HepG2 (cell line): ENCODE results near the gene PRRT2. TPM values are rescaled to one million over a fixed set of nuclear protein-coding genes. Genes with fewer than 3 reads are reported as not detected.
A peak's percentile ranks its signal among the peaks of the same experiment; 100 is the strongest.

ENCODE experiments used
- ATAC-seq: fragments of 200-7000 bp; cut with Tn5 transposase; 3 replicates; pipeline ENCODE4 v1.9.1; 2020; ENCODE audit warnings: mild to moderate bottlenecking, moderate library complexity
- BruUV-seq: library from RNA; stranded (reverse); fragments of 400-500 nt; replicated peaks from 2 replicates; lab custom pipeline; 2021; lab: Mats Ljungman, UMichigan
- CTCF ChIA-PET: fragments of 300-600 bp; formaldehyde crosslinking; extraction: SDS; loops from one replicate; lab custom pipeline; 2021; ENCODE audit warnings: low total read pairs, inconsistent platforms, low intra/inter-chr PET ratio; lab: Yijun Ruan, JAX
- POLR2A ChIA-PET: fragments of 350-600 bp; sonication (Branson Sonifier 250); formaldehyde crosslinking; loops from one replicate; lab custom pipeline; 2020; ENCODE audit warnings: antibody characterized with exemption, inconsistent platforms; lab: Yijun Ruan, JAX
- DNase-seq: peaks from one replicate; pipeline ENCODE4 v3.0.0-alpha.2; 2015; ENCODE audit warnings: low spot score
- FAIRE-seq: peaks from 3 replicates; lab custom pipeline; 2011; peaks lifted over from hg19 to GRCh38; lab: Jason Lieb, UNC
- H2AFZ ChIP-seq: one replicate; pipeline ENCODE4 v1.6.1; 2011; ENCODE audit warnings: low read length, inconsistent platforms
- H3K27ac ChIP-seq: fragments of 300-600 bp; 3 replicates; pipeline ENCODE4 v1.8.0; 2011; ENCODE audit warnings: mixed run types, mild to moderate bottlenecking, mixed read lengths, low read length, inconsistent platforms; ENCODE audit not compliant: insufficient read depth; ENCODE audit errors: extremely low read length
- H3K27me3 ChIP-seq, 2 experiments: fragments of 200-600 bp in 1 of 2; 2 replicates in 1 of 2; 3 replicates in 1 of 2; pipeline versions ENCODE4 v1.6.0 to v1.8.0; 2011; ENCODE audit warnings: low read length in 2 of 2, mild to moderate bottlenecking in 2 of 2, moderate library complexity in 2 of 2, inconsistent platforms in 1 of 2; ENCODE audit not compliant: insufficient read depth in 2 of 2, control insufficient read depth in 1 of 2
- H3K36me3 ChIP-seq, 2 experiments: fragments of 200-600 bp in 1 of 2; replicated peaks in 1 of 2; 2 replicates in 1 of 2; 3 replicates in 1 of 2; pipeline versions ENCODE4 v1.5.1 to v1.8.0; 2011; ENCODE audit warnings: low read length in 2 of 2, inconsistent platforms in 1 of 2; ENCODE audit not compliant: insufficient read depth in 2 of 2, control insufficient read depth in 1 of 2
- H3K4me1 ChIP-seq: 2 replicates; pipeline ENCODE4 v1.5.1; 2012; ENCODE audit warnings: low read length, inconsistent platforms; ENCODE audit not compliant: insufficient read depth
- H3K4me2 ChIP-seq: 2 replicates; pipeline ENCODE4 v1.6.0; 2011; ENCODE audit warnings: low read depth, low read length, inconsistent platforms
- H3K4me3 ChIP-seq, 3 experiments: fragments of 200-600 bp in 1 of 3; sonication (generic), shearing (Covaris generic) in 1 of 3; replicated peaks in 1 of 3; 2 replicates each; pipeline ENCODE4 v1.5.1; 2011 to 2016; ENCODE audit warnings: low read length in 3 of 3, inconsistent platforms in 2 of 3, low read depth in 2 of 3, mild to moderate bottlenecking in 2 of 3, control low read depth in 1 of 3, mixed read lengths in 1 of 3; ENCODE audit not compliant: insufficient read depth in 1 of 3
- H3K79me2 ChIP-seq: one replicate; pipeline ENCODE4 v1.6.1; 2011; ENCODE audit warnings: low read length, inconsistent platforms; ENCODE audit not compliant: insufficient read depth
- H3K9ac ChIP-seq: 2 replicates; pipeline ENCODE4 v1.6.0; 2011; ENCODE audit warnings: mild to moderate bottlenecking, low read depth, low read length, inconsistent platforms; ENCODE audit not compliant: insufficient read depth
- H3K9me3 ChIP-seq: 2 replicates; pipeline ENCODE4 v1.5.1; 2012; ENCODE audit warnings: mild to moderate bottlenecking, low read length
- H4K20me1 ChIP-seq: 2 replicates; pipeline ENCODE4 v1.6.0; 2011; ENCODE audit warnings: inconsistent platforms, mild to moderate bottlenecking, low read length, moderate library complexity; ENCODE audit not compliant: insufficient read depth
- AHDC1 ChIP-seq: sonication (generic); formaldehyde crosslinking; IDR thresholded peaks from 2 replicates; pipeline ENCODE4 v1.5.1; 2020; ENCODE audit warnings: mild to moderate bottlenecking, missing genetic modification reagents, borderline replicate concordance
- CERS6 ChIP-seq: sonication (generic); formaldehyde crosslinking; IDR thresholded peaks from 2 replicates; pipeline ENCODE4 v1.5.0; 2020; ENCODE audit warnings: missing genetic modification reagents
- HOXD1 ChIP-seq: sonication (generic); formaldehyde crosslinking; IDR thresholded peaks from 2 replicates; pipeline ENCODE4 v1.5.0; 2020; ENCODE audit warnings: missing genetic modification reagents
- MYNN ChIP-seq: sonication (generic); formaldehyde crosslinking; IDR thresholded peaks from 2 replicates; pipeline ENCODE4 v1.4.0; 2020; ENCODE audit warnings: mild to moderate bottlenecking, low read depth, missing genetic modification reagents
- MYPOP ChIP-seq: sonication (generic); formaldehyde crosslinking; IDR thresholded peaks from 2 replicates; pipeline ENCODE4 v1.8.1; 2023; ENCODE audit warnings: mild to moderate bottlenecking, moderate library complexity, missing genetic modification reagents
- SMARCC2 ChIP-seq: fragments of 450-650 bp; IDR thresholded peaks from 2 replicates; pipeline ENCODE4 v1.6.1; 2017; ENCODE audit warnings: antibody characterized with exemption, mild to moderate bottlenecking
- ZMAT5 ChIP-seq: sonication (generic); formaldehyde crosslinking; IDR thresholded peaks from 2 replicates; pipeline ENCODE4 v1.5.0; 2020; ENCODE audit warnings: mild to moderate bottlenecking, low read depth, missing genetic modification reagents, borderline replicate concordance
- ZMYM2 ChIP-seq: sonication (generic); formaldehyde crosslinking; IDR thresholded peaks from 2 replicates; pipeline ENCODE4 v1.8.0; 2022; ENCODE audit warnings: mild to moderate bottlenecking, missing genetic modification reagents
- ZNF75D ChIP-seq: sonication (generic); formaldehyde crosslinking; IDR thresholded peaks from 2 replicates; pipeline ENCODE4 v1.8.1; 2023; ENCODE audit warnings: missing genetic modification reagents, mild to moderate bottlenecking, borderline replicate concordance
- ZXDC ChIP-seq: sonication (generic); formaldehyde crosslinking; IDR thresholded peaks from 2 replicates; pipeline ENCODE4 v1.5.0; 2020; ENCODE audit warnings: mild to moderate bottlenecking, missing genetic modification reagents
- WGBS: methylation state at CpG from one replicate; pipeline ENCODE4 v1.1.6; 2017; ENCODE audit warnings: low lambda C conversion rate; 5-methylcytosine and 5-hydroxymethylcytosine counted together
- in situ Hi-C: cut with HindIII; loops from 2 replicates; pipeline ENCODE4 v1.10.0; 2017; ENCODE audit warnings: low pct_unique_long_range_greater_than_20kb; ENCODE audit not compliant: extremely low pct_ligation_motif_present
- intact Hi-C: fragments of 100-400 bp; cut with micrococcal nuclease; formaldehyde crosslinking; loops from one replicate; pipeline ENCODE4 v1.10.0; 2022; ENCODE audit not compliant: unreplicated experiment
- polyA plus RNA-seq, 8 experiments: library from polyadenylated mRNA; depleted of rRNA in 3 of 8; stranded (reverse) in 7 of 8; unstranded in 1 of 8; fragments of >200 nt; fragmentation: Illumina TruSeq in 4 of 8; extraction: Trizol in 4 of 8; gene quantifications; 2 replicates each; pipeline versions ENCODE4 v1.2.1 to v1.2.3, GENCODE V29; 2011 to 2016; ENCODE audit warnings: low read depth in 4 of 8, missing spikeins in 1 of 8, mixed read lengths in 1 of 8; ENCODE audit not compliant: insufficient read depth in 1 of 8
- total RNA-seq, 5 experiments: library from RNA; depleted of rRNA; stranded (reverse); fragments of >200 nt; fragmentation: Illumina TruSeq; extraction: Trizol; gene quantifications; 2 replicates each; pipeline ENCODE4 v1.2.3, GENCODE V29; 2016; ENCODE audit warnings: low read depth in 1 of 5

PRRT2 gene
- total and polyA plus RNA-seq, 2 of the 13 experiments (the other 11 are each of a cell fraction or from before 2014, with no cell fraction given) = 0.51 to 1.1 TPM

- in situ Hi-C loops (loop anchor here (25.0 kb wide), 1 partner anchor 855 kb away; the partner anchor contains the start of genes FBRS and PRR14), intact Hi-C loops (no loop called here)
- Histone ChIP-seq H3K9ac (peak overlapping the region; percentile 78), H3K4me1 (peaks cover 63% of the 10 kb centered on the region), H3K79me2 (peaks cover 22% of the 10 kb centered on the region), H3K9me3 (no peaks in the 10 kb centered on the region), H3K4me3 (peak overlapping the region; percentile 63 to 85 (median 77)), H4K20me1 (peaks cover 23% of the 10 kb centered on the region; the same call in 1 of the 2 replicates), H3K36me3 (peaks cover 10 to 41% of the 10 kb centered on the region in 2 experiments), H2AFZ (no peak overlapping the region), H3K27me3 (peaks cover 0 to 4% of the 10 kb centered on the region in 2 experiments; a peak in 2 of 5 replicates), H3K27ac (peak overlapping the region; percentile 77), H3K4me2 (peak overlapping the region; percentile 88)
- POLR2A ChIA-PET = interaction anchor here (0.8 to 3.7 kb wide), 23 partner anchors 10 to 258 kb away, joined by 3 to 80 read pairs (median 6); partner anchors contain the start of genes ALDOA, ASPHD1, CDIPT and KCTD13
- DNase-seq = peak; percentile 81
- peak; percentile 2; the same call in 2 of the 3 replicates for ATAC-seq
- WGBS = 2% methylated on average over 46 of the region's 69 CpGs
- CTCF ChIA-PET = interaction anchor here (1.8 kb wide), 1 partner anchor 41 kb away, joined by 5 read pairs; no protein-coding TSS in a partner anchor
- FAIRE-seq = peak; percentile 69
- BruUV-seq = TSS peak; percentile 53
- TF ChIP-seq CERS6 (CRISPR knock-in tag) (peak; percentile 98), MYPOP (peak; percentile 98), SMARCC2 (no peak), AHDC1 (CRISPR knock-in tag) (0 out of 2 replicates have a peak, but pooled peaks have one; percentile 32), ZXDC (CRISPR knock-in tag) (no peak; the same call in none of the 2 replicates), ZMYM2 (peak; percentile 87; the same call in 1 of the 2 replicates), ZMAT5 (0 out of 2 replicates have a peak, but pooled peaks have one; percentile 79), ZNF75D (no peak), HOXD1 (peak; percentile 90; the same call in 1 of the 2 replicates), MYNN (peak; percentile 78; the same call in 1 of the 2 replicates)
These were observed 4.4 kb upstream of the PRRT2 start for GRCh38 chr16:29807426-29808218.
